K562 (cell line): Measurements from ENCODE around the gene ATF4. TPM values are rescaled to one million over a fixed set of nuclear protein-coding genes. Genes with fewer than 3 reads are reported as not detected.

Source experiments
- ASH1L ChIP-seq: fragments of 450-650 bp; IDR thresholded peaks from 2 replicates; pipeline ENCODE4 v1.6.1; 2018; ENCODE audit warnings: borderline replicate concordance, mild to moderate bottlenecking, low read depth; ENCODE audit not compliant: partially characterized antibody
- ATF7 ChIP-seq: fragments of 450-650 bp; IDR thresholded peaks from 2 replicates; pipeline ENCODE4 v1.7.1; 2014; ENCODE audit warnings: mild to moderate bottlenecking, moderate library complexity
- BCOR ChIP-seq: fragments of 450-650 bp; IDR thresholded peaks from 2 replicates; pipeline ENCODE4 v1.6.1; 2016
- CEBPB ChIP-seq: fragments of 450-650 bp; IDR thresholded peaks from 2 replicates; pipeline ENCODE4 v1.6.1; 2016; ENCODE audit warnings: missing genetic modification characterization, missing compliant biosample characterization
- ELK3 ChIP-seq: fragments of 450-650 bp; formaldehyde crosslinking; IDR thresholded peaks from 2 replicates; pipeline ENCODE4 v1.4.0; 2020; ENCODE audit warnings: mild to moderate bottlenecking
- ETV1 ChIP-seq: fragments of 450-650 bp; conservative IDR thresholded peaks from 2 replicates; pipeline ENCODE4 v1.6.1; 2016; ENCODE audit warnings: missing genetic modification characterization, control low read depth, low read depth, missing compliant biosample characterization
- GTF2E2 ChIP-seq: fragments of 200-800 bp; sonication (Bioruptor generic); IDR thresholded peaks from 2 replicates; pipeline ENCODE4 v1.6.1; 2016; ENCODE audit warnings: missing genetic modification characterization, missing compliant biosample characterization
- HNRNPH1 ChIP-seq: fragments of 200-400 bp; formaldehyde crosslinking; optimal IDR thresholded peaks from 2 replicates; pipeline ENCODE3; 2017; ENCODE audit warnings: low read depth, mild to moderate bottlenecking, low read length, moderate library complexity
- JUN ChIP-seq, 2 experiments: sonication (generic) in 1 of 2; formaldehyde crosslinking in 1 of 2; IDR thresholded peaks; 2 replicates each; pipeline versions ENCODE4 v1.6.1 to v1.8.0; 2012 to 2022; ENCODE audit warnings: borderline replicate concordance in 2 of 2, mild to moderate bottlenecking in 2 of 2, improper control_type of control experiment in 1 of 2, low read depth in 1 of 2, low read length in 1 of 2, missing genetic modification reagents in 1 of 2
- MBD2 ChIP-seq: sonication (generic); IDR thresholded peaks from 2 replicates; pipeline ENCODE4 v1.6.1; 2016; ENCODE audit warnings: low read depth, borderline replicate concordance
- SMARCE1 ChIP-seq: fragments of 450-650 bp; IDR thresholded peaks from 2 replicates; pipeline ENCODE4 v1.7.1; 2016; ENCODE audit warnings: mild to moderate bottlenecking
- TAF1 ChIP-seq: IDR thresholded peaks from 2 replicates; pipeline ENCODE4 v1.6.1; 2011; ENCODE audit warnings: mild to moderate bottlenecking, low read length, moderate library complexity; ENCODE audit not compliant: insufficient read depth, control insufficient read depth, severe bottlenecking; ENCODE audit errors: extremely low read depth
- TBP ChIP-seq: optimal IDR thresholded peaks from 2 replicates; pipeline ENCODE3; 2011; ENCODE audit warnings: low read depth, low read length, improper control_type of control experiment
- TEAD2 ChIP-seq: fragments of 450-650 bp; IDR thresholded peaks from 2 replicates; pipeline ENCODE4 v1.6.1; 2016; ENCODE audit warnings: missing genetic modification characterization, control low read depth, missing compliant biosample characterization
- ZBTB7A ChIP-seq: IDR thresholded peaks from 2 replicates; pipeline ENCODE4 v1.6.1; 2011; ENCODE audit warnings: low read depth, mild to moderate bottlenecking, low read length, moderate library complexity, borderline replicate concordance; ENCODE audit not compliant: control insufficient read depth
- ZNF311 ChIP-seq: fragments of 250-450 bp; sonication (Bioruptor Pico); IDR thresholded peaks from 2 replicates; pipeline ENCODE4 v1.4.0; 2020; ENCODE audit warnings: mild to moderate bottlenecking, moderate library complexity
- ZNF764 ChIP-seq: fragments of 250-450 bp; sonication (Bioruptor Pico); IDR thresholded peaks from 2 replicates; pipeline ENCODE4 v1.4.0; 2020; ENCODE audit warnings: low read depth, mild to moderate bottlenecking, moderate library complexity
- polyA plus RNA-seq, 8 experiments: library from polyadenylated mRNA; depleted of rRNA in 4 of 8; stranded (reverse) in 5 of 8; unstranded in 3 of 8; fragments of >200 nt; fragmentation: Nextera tagmentation in 2 of 8; fragmentation: Illumina TruSeq in 1 of 8; extraction: Ambion mirVana in 2 of 8; extraction: Trizol in 1 of 8; gene quantifications; 2 replicates each; pipeline versions ENCODE4 v1.2.1 to v1.2.3, GENCODE V29; 2011 to 2014; ENCODE audit warnings: inconsistent platforms in 1 of 8, missing spikeins in 1 of 8
- total RNA-seq, 7 experiments: library from RNA; depleted of rRNA in 6 of 7; stranded (reverse); fragments of >200 nt in 6 of 7; fragmentation: Illumina TruSeq in 2 of 7; extraction: Trizol in 2 of 7; gene quantifications; 2 replicates each; pipeline versions ENCODE4 v1.2.1 to v1.2.3, GENCODE V29; 2011 to 2021; ENCODE audit warnings: low replicate concordance in 1 of 7
- TF ChIP-seq, protein P1 (sequence below): fragments of 450-650 bp; IDR thresholded peaks from 2 replicates; pipeline ENCODE4 v1.6.1; 2017; ENCODE audit warnings: antibody characterized with exemption, mild to moderate bottlenecking
- TF ChIP-seq, protein P2 (sequence below): fragments of 250-450 bp; sonication (Bioruptor Pico); IDR thresholded peaks from 2 replicates; pipeline ENCODE4 v1.4.0; 2020; ENCODE audit warnings: mild to moderate bottlenecking, moderate library complexity
- TF ChIP-seq, protein P3 (sequence below): fragments of 250-450 bp; sonication (Bioruptor Pico); IDR thresholded peaks from 2 replicates; pipeline ENCODE4 v1.8.0; 2022; ENCODE audit warnings: moderate library complexity, mild to moderate bottlenecking, inconsistent platforms

Gene ATF4
- total and polyA plus RNA-seq, 9 of the 15 experiments (the other 6 are each of a cell fraction or from before 2014, with no cell fraction given) = 93.1 to 723 (median 355) TPM

GRCh38 chr22:39519681-39520225 is 609 bp upstream of the ATF4 start (continued):
- TF ChIP-seq ZNF764 = no peak
- TF ChIP-seq TBP = no peak
- TF ChIP-seq, protein P1, sequence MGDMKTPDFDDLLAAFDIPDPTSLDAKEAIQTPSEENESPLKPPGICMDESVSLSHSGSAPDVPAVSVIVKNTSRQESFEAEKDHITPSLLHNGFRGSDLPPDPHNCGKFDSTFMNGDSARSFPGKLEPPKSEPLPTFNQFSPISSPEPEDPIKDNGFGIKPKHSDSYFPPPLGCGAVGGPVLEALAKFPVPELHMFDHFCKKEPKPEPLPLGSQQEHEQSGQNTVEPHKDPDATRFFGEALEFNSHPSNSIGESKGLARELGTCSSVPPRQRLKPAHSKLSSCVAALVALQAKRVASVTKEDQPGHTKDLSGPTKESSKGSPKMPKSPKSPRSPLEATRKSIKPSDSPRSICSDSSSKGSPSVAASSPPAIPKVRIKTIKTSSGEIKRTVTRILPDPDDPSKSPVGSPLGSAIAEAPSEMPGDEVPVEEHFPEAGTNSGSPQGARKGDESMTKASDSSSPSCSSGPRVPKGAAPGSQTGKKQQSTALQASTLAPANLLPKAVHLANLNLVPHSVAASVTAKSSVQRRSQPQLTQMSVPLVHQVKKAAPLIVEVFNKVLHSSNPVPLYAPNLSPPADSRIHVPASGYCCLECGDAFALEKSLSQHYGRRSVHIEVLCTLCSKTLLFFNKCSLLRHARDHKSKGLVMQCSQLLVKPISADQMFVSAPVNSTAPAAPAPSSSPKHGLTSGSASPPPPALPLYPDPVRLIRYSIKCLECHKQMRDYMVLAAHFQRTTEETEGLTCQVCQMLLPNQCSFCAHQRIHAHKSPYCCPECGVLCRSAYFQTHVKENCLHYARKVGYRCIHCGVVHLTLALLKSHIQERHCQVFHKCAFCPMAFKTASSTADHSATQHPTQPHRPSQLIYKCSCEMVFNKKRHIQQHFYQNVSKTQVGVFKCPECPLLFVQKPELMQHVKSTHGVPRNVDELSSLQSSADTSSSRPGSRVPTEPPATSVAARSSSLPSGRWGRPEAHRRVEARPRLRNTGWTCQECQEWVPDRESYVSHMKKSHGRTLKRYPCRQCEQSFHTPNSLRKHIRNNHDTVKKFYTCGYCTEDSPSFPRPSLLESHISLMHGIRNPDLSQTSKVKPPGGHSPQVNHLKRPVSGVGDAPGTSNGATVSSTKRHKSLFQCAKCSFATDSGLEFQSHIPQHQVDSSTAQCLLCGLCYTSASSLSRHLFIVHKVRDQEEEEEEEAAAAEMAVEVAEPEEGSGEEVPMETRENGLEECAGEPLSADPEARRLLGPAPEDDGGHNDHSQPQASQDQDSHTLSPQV = no peak
- peak; percentile 14; the same call in 1 of the 2 replicates for TF ChIP-seq ZNF311 (CRISPR knock-in tag)
- no peak for TF ChIP-seq SMARCE1
- TF ChIP-seq, protein P2, sequence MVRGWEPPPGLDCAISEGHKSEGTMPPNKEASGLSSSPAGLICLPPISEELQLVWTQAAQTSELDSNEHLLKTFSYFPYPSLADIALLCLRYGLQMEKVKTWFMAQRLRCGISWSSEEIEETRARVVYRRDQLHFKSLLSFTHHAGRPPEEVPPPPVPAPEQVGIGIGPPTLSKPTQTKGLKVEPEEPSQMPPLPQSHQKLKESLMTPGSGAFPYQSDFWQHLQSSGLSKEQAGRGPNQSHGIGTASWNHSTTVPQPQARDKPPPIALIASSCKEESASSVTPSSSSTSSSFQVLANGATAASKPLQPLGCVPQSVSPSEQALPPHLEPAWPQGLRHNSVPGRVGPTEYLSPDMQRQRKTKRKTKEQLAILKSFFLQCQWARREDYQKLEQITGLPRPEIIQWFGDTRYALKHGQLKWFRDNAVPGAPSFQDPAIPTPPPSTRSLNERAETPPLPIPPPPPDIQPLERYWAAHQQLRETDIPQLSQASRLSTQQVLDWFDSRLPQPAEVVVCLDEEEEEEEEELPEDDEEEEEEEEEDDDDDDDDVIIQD (CRISPR knock-in tag) = no peak
- TF ChIP-seq ZBTB7A = peak; percentile 99
- TF ChIP-seq ATF7 = no peak
- TF ChIP-seq TAF1 = no peak
- no peak for TF ChIP-seq ELK3 (CRISPR knock-in tag)
- peak; percentile 81 for TF ChIP-seq ASH1L
- TF ChIP-seq ETV1 = no peak
- no peak for TF ChIP-seq GTF2E2 (tag)
- peak; percentile 45; the same call in 1 of the 2 replicates for TF ChIP-seq MBD2
- no peak for TF ChIP-seq BCOR
- TF ChIP-seq CEBPB (tag) = no peak
- TF ChIP-seq, protein P3, sequence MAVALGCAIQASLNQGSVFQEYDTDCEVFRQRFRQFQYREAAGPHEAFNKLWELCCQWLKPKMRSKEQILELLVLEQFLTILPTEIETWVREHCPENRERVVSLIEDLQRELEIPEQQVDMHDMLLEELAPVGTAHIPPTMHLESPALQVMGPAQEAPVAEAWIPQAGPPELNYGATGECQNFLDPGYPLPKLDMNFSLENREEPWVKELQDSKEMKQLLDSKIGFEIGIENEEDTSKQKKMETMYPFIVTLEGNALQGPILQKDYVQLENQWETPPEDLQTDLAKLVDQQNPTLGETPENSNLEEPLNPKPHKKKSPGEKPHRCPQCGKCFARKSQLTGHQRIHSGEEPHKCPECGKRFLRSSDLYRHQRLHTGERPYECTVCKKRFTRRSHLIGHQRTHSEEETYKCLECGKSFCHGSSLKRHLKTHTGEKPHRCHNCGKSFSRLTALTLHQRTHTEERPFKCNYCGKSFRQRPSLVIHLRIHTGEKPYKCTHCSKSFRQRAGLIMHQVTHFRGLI (CRISPR knock-in tag) = no peak
- TF ChIP-seq TEAD2 (tag) = no peak
- TF ChIP-seq HNRNPH1 = no peak
- TF ChIP-seq JUN (IDR thresholded peaks at IDR 0.05; ENCODE audit: borderline replicate concordance, low read depth, low read length) = peak; percentile 4; the same call in 1 of the 2 replicates
- TF ChIP-seq JUN (CRISPR knock-in tag; IDR thresholded peaks at IDR 0.05; ENCODE audit: borderline replicate concordance) = no peak
